ENCODE results near the gene NDUFA6. TPM values are rescaled to one million over a fixed set of nuclear protein-coding genes. Genes with fewer than 3 reads are reported as not detected.

Gene NDUFA6
- total RNA-seq, result 72.2 and 94.8 TPM in 2 replicates

DNA sequence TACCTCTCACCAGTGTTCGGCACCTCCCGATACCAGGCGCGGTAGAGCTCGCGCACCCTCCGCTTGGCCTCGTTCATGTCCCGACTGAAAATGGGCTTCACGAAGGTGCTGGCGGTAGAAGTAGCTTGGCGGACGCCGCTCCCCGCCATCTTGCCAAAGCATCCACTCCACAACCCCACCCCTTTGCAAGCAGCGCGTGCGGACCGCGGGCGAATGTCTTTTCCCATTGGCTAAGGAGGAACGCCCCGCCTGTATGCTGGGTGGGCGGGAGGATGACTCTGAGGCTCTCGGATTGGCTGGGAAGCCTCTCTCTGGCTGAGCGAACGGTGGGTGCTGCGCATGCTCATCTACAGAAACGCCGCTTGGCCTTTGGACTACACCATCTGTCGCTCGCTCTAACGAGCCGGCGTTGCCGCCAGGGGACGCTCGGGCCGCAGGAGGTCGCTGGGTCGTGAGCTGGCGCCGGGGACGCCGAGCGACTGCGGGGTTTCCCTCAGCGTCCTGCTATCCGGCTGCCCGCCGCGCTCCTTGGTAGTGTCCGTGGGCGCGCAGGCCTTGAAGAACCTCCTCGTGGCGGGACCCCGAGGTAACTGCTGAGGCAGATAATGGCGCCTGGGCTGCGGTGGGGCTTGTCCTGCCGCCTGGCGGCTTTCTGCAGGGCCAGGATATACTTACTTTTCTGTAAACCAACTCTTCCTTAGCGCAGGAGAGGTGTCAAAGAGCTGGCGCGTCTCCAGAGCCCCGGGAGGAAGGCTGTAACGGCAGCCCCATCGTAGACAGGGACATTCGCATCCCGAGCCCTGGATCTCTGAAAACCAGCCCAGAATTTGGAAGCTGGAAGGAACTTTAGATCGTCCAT, at the start of gene NDUFA6:
Gene NDUFA6, minus strand, starts transcription at position 177 of the 859 bp plus-strand sequence. Its CDS starts 28 bp downstream, at position 149.

DNA sequence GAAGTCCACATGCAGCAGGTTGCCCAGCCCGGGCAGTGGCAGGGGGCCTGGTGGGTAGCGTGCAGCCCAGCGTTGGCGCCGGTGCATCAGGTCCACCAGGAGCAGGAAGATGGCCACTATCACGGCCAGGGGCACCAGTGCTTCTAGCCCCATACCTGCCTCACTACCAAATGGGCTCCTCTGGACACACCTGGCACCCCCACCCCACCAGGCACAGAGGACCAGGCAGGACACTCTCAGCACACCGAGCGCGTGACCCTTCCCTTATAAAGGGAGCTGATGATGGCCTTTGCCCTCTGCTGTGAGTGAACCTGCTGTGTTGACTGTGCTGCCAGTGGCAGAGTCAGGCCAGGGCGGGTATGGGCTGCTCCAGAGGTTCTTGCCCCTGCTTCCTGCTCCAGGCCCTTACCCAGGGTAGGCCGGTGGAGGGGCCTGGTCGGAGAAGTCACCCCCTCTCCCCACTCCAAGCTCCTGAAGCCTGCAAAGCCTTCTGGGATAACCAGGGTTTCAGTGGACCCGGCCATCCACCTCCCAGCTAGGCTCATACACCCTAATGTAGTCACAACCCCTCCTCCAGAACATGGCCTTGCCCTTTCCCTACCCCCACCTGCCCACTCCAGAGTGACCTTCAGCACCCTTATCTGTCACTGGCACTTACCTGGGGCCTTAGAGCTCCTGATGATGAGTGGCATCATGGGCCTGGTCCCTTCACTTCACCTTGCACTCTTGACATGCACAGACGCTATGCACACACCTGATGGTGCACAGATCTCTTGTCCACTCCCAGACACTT, 40.3 kb upstream of the NDUFA6 start, which contains the start of gene CYP2D6:
Gene CYP2D6, minus strand, starts transcription at position 172 of the 793 bp plus-strand sequence. Its CDS starts 19 bp downstream, at position 153.

DNA sequence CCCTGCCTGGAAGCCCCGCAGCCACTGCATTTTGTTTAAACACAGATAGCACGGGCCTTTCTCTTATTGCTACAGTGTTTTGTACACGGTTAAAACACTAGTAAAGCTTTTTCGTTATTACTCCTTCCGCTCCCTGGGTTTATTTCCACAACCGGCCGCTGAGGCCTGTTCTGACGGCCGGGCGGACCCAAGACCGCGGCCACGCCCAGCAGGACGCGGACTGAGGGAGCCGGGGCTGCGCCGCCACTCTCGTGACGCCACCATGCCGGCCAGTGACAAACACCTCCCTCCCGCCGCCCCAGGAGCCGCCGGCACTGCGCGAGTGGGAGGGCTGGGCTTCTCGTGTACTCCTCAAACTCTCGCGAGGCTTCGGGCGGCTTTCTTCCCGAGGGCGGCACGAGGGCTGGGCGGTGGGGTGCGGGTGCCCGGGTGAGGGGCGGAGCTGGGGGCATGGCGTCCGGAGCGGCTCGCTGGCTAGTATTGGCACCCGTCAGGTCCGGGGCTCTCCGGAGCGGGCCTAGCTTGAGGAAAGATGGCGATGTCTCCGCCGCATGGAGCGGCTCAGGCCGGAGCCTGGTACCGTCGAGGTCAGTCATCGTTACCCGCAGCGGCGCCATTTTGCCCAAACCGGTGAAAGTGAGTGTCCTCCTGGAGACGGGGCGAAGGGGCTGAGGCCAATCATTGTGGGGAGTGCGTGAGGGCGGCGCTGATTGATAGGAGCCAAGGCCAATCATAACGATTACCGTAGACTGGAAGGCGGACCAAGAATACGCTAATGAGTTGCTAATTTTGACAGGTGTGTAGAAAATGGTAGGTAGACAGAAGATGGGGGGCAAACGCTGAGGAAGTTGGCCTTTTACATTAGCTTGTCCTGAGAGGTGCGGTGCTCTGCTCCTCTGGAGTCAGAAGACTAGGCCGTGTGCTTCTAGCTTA, 11.0 kb downstream of the NDUFA6 start, which contains the start of gene SMDT1:
Gene SMDT1, plus strand, starts transcription at position 382 of the 933 bp plus-strand sequence. Its CDS starts 69 bp downstream, at position 451.

DNA sequence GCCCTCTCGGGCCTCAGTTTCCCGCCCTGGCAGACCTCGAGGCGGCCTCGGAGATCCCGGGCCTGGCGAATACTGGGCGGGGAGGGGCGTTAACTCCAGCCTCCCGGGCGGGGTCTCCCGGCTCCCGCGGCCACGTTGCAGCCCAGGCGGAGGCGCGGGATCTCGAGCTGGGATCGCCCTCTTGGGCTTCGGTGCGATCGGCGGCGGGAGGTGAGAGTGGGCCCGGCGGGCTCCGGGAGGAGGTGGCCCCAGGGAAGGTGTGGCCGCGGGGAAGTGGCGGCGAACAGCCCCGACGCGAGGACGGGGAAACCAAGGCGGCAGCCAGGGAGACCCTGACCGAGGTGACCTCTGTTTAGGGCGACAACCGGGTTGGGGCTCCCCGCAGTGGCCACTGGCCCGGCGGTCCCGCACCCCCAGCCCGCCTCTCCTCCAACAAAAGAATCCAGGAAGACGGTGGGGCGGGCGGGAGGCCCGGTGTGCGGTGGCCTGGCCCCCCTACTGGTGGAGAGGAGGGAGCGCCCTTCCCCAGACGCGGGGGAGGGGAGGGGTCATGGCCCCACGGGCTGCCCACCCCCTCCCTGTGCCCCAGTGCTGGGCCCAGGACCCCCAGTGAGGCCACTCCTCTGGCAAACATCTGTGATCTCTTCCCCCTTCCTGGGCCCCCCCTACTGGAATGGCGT, 16.3 kb downstream of the NDUFA6 start, which contains the start of gene PHETA2:
Gene PHETA2, plus strand, starts transcription at position 117 of the 680 bp plus-strand sequence. CDS start 3,046 bp downstream, outside the sequence.

DNA sequence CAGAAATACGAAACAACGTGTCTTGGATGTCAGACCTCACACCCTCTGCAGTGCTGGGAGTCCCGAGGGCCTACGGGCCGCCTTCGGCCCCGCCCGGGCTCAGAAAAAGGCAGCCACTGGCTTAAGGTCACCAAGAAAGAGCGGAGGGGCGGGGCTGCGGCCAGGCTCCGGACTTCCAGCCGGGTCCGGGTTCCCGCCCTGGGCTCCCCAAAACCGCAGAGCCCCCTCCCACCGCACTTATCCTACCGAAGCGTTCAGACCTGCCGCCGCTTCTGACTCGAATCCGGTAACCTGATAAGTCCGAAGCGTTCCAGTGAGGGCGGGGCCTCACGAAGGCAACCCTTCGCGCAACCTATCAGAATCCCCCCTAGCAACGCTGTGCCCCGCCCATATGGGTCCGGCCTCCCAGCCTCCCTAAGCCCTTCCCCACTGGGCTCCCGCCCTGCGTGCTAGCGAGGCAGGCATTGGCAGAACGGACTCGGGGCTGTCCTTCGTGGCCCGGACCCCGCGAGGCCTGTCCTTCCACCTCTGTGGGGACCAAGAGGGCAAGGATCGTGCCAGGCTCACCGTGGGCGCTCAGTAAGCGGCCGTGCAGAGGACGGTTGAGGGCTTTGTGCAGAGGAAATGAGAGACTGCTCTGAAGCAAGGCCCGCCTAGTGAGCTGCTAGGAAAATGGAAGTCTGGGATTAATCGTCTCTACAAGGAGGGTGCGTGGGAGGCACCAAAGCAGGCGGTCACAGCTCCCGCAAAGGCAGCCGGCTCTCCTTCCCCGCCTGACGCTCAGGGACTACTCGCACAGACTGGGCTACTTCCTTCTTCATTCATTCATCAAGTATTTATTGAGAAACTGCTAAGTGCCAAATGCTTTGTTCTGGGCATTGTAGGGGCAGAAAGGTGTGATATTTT, 19.8 kb downstream of the NDUFA6 start, which contains the start of gene NAGA:
Gene NAGA, minus strand, starts transcription at position 296 of the 906 bp plus-strand sequence. CDS start 515 bp downstream, outside the sequence.

Other genes with a start within 250 kb of the NDUFA6 start
- gene SHISA8, start 175.7 kb downstream of the NDUFA6 start, total RNA-seq, result not detected in 2 replicates
- under 0.01 TPM in 1 of 2 replicates, not detected in the other for gene TNFRSF13C, start 164.0 kb downstream of the NDUFA6 start, total RNA-seq
- gene CENPM, start 143.6 kb downstream of the NDUFA6 start, total RNA-seq, result 1.9 and 3.9 TPM in 2 replicates
- gene SEPTIN3, start 121.3 kb downstream of the NDUFA6 start, total RNA-seq, result under 0.01 and 0.26 TPM in 2 replicates
- 0.16 and 0.77 TPM in 2 replicates for gene WBP2NL, start 92.0 kb downstream of the NDUFA6 start, total RNA-seq
- gene NAGA, start 20.0 kb downstream of the NDUFA6 start, total RNA-seq, result 30.9 and 43.1 TPM in 2 replicates
- 10.4 and 20.0 TPM in 2 replicates for gene PHETA2, start 16.5 kb downstream of the NDUFA6 start, total RNA-seq
- 12.3 and 12.8 TPM in 2 replicates for gene SMDT1, start 11.1 kb downstream of the NDUFA6 start, total RNA-seq
- 0.16 and 0.60 TPM in 2 replicates for gene CYP2D6, start 40.0 kb upstream of the NDUFA6 start, total RNA-seq
- 13.6 and 14.5 TPM in 2 replicates for gene TCF20, start 179.9 kb upstream of the NDUFA6 start, total RNA-seq

Measured in bronchial smooth muscle cell (primary cell).